Gastroesophageal sphincter (tissue), 4 donors: ENCODE measurements around the gene SYTL3. TPM values are rescaled to one million over a fixed set of nuclear protein-coding genes. Genes with fewer than 3 reads are reported as not detected.

Source experiments
- ATAC-seq: fragments of 150-250 bp; one replicate; pipeline ENCODE4 v1.9.1; 2016; ENCODE audit warnings: mild to moderate bottlenecking, moderate library complexity
- H3K27ac ChIP-seq, 4 donors: fragments of 200-600 bp; sonication (generic) in 3 of 4; 1 replicate in 3 of 4; 2 replicates in 1 of 4; pipeline ENCODE4 v1.5.1; 2016 to 2019
- H3K27me3 ChIP-seq: fragments of 200-600 bp; sonication (generic); one replicate; pipeline ENCODE4 v1.5.1; 2019
- H3K36me3 ChIP-seq, 2 donors: fragments of 200-600 bp; sonication (generic); one replicate each; pipeline ENCODE4 v1.5.1; 2019; ENCODE audit warnings: control low read depth in 1 of 2
- H3K4me1 ChIP-seq, 3 donors: fragments of 200-600 bp; sonication (generic); 1 replicate in 2 of 3; 2 replicates in 1 of 3; pipeline ENCODE4 v1.5.1; 2016 to 2019; ENCODE audit warnings: control low read depth in 2 of 3
- H3K4me3 ChIP-seq, 2 donors: fragments of 200-600 bp; sonication (generic); one replicate each; pipeline ENCODE4 v1.5.1; 2019; ENCODE audit warnings: mild to moderate bottlenecking in 1 of 2, moderate library complexity in 1 of 2
- H3K9me3 ChIP-seq, 3 donors: fragments of 200-600 bp; sonication (generic); one replicate each; pipeline ENCODE4 v1.5.1; 2017 to 2019; ENCODE audit warnings: control low read depth in 2 of 3
- CTCF ChIP-seq, 4 experiments: fragments of 200-600 bp in 2 of 4; fragments of 450-650 bp in 2 of 4; sonication (generic) in 1 of 4; IDR thresholded peaks; one replicate each; pipeline ENCODE4 v1.5.1; 2017 to 2019; ENCODE audit warnings: antibody characterized with exemption in 4 of 4, mild to moderate bottlenecking in 2 of 4, moderate library complexity in 2 of 4
- EP300 ChIP-seq: sonication (generic); formaldehyde crosslinking; IDR thresholded peaks from one replicate; pipeline ENCODE4 v1.6.1; 2017; ENCODE audit warnings: antibody characterized with exemption, mild to moderate bottlenecking
- POLR2A ChIP-seq, 2 donors: fragments of 450-650 bp; IDR thresholded peaks; one replicate each; pipeline ENCODE4 v1.6.1; 2017; ENCODE audit warnings: antibody characterized with exemption in 2 of 2, mild to moderate bottlenecking in 2 of 2, moderate library complexity in 1 of 2
- POLR2AphosphoS5 ChIP-seq: sonication (generic); formaldehyde crosslinking; IDR thresholded peaks from one replicate; pipeline ENCODE4 v1.6.1; 2017; ENCODE audit warnings: antibody characterized with exemption
- WGBS, 2 donors: methylation state at CpG; one replicate each; pipeline ENCODE4 v1.1.5; 2018; ENCODE audit warnings: low coverage in 1 of 2; 5-methylcytosine and 5-hydroxymethylcytosine counted together
- total RNA-seq, 4 donors: library from RNA; depleted of rRNA; stranded (reverse); fragments of >200 nt; gene quantifications; one replicate each; pipeline ENCODE4 v1.1.0, GENCODE V29; 2016

SYTL3 gene
- total RNA-seq, 4 donors from 2014 or later: 1.9 to 5.9 (median 4.5) TPM

- ATAC-seq: no peak
- no peaks in the 10 kb centered on the region for H3K27me3 ChIP-seq
- H3K27ac ChIP-seq: no peak overlapping the region
- H3K9me3 ChIP-seq: no peaks in the 10 kb centered on the region
- H3K4me1 ChIP-seq: no peaks in the 10 kb centered on the region
- peaks cover 8 to 100% of the 10 kb centered on the region in 2 donors for H3K36me3 ChIP-seq
- whole genome bisulfite sequencing, 2 donors: 94% methylated on average over 3 of the region's 4 CpGs; no CpG with 5 or more reads in 1 of the 2 donors
- TF ChIP-seq CTCF (IDR thresholded peaks at IDR 0.05) (no peak), POLR2A (IDR thresholded peaks at IDR 0.05) (no peak), EP300 (no peak), POLR2AphosphoS5 (no peak)
- no peak overlapping the region for H3K4me3 ChIP-seq
Measured at GRCh38 chr6:158783167-158783450, 133.3 kb downstream of the SYTL3 start.

- Histone ChIP-seq H3K4me3 (no peak overlapping the region), H3K4me1 (no peaks in the 10 kb centered on the region), H3K36me3 (peaks cover 11 to 100% of the 10 kb centered on the region in 2 donors), H3K27me3 (no peaks in the 10 kb centered on the region), H3K27ac (no peak overlapping the region), H3K9me3 (no peaks in the 10 kb centered on the region)
- ATAC-seq: no peak
- 87 to 93% methylated on average over 4 to 5 of the region's 5 CpGs for WGBS, 2 donors
- TF ChIP-seq POLR2A (IDR thresholded peaks at IDR 0.05): no peak
- no peak for TF ChIP-seq EP300
- TF ChIP-seq POLR2AphosphoS5: no peak
- no peak for TF ChIP-seq CTCF (IDR thresholded peaks at IDR 0.05)
Measured at GRCh38 chr6:158783851-158784250, 134.0 kb downstream of the SYTL3 start.

- ATAC-seq: no peak
- 86 to 100% methylated on average over 1 to 6 of the region's 6 CpGs for WGBS, 2 donors
- Histone ChIP-seq H3K4me1 (peaks cover 0 to 6% (median 0%) of the 10 kb centered on the region in 3 donors), H3K9me3 (no peaks in the 10 kb centered on the region), H3K36me3 (peaks cover 11 to 100% of the 10 kb centered on the region in 2 donors), H3K4me3 (no peak overlapping the region), H3K27ac (no peak overlapping the region), H3K27me3 (no peaks in the 10 kb centered on the region)
- TF ChIP-seq CTCF (IDR thresholded peaks at IDR 0.05): no peak
- no peak for TF ChIP-seq POLR2AphosphoS5
- TF ChIP-seq EP300: no peak
- no peak for TF ChIP-seq POLR2A (IDR thresholded peaks at IDR 0.05)
Measured at GRCh38 chr6:158784505-158784904, 134.7 kb downstream of the SYTL3 start.

GRCh38 chr6:158785036-158785435 is 135.2 kb downstream of the SYTL3 start:
- no peak for ATAC-seq
- 76 to 87% methylated on average over 5 to 8 of the region's 12 CpGs for WGBS, 2 donors
- no peaks in the 10 kb centered on the region for H3K9me3 ChIP-seq
- no peaks in the 10 kb centered on the region for H3K27me3 ChIP-seq
- H3K4me1 ChIP-seq: peaks cover 0 to 11% (median 0%) of the 10 kb centered on the region in 3 donors
- TF ChIP-seq CTCF (IDR thresholded peaks at IDR 0.05): no peak
- TF ChIP-seq POLR2A (IDR thresholded peaks at IDR 0.05): no peak
- TF ChIP-seq EP300: no peak
- no peak for TF ChIP-seq POLR2AphosphoS5
- no peak overlapping the region for H3K27ac ChIP-seq
- H3K4me3 ChIP-seq: no peak overlapping the region
- peaks cover 11 to 96% of the 10 kb centered on the region in 2 donors for H3K36me3 ChIP-seq

GRCh38 chr6:158786645-158787304 is 136.9 kb downstream of the SYTL3 start:
- Histone ChIP-seq H3K27me3 (no peaks in the 10 kb centered on the region), H3K4me3 (no peak overlapping the region), H3K4me1 (peaks cover 0 to 23% (median 0%) of the 10 kb centered on the region in 3 donors), H3K36me3 (peaks cover 11 to 78% of the 10 kb centered on the region in 2 donors), H3K27ac (no peak overlapping the region), H3K9me3 (no peaks in the 10 kb centered on the region)
- TF ChIP-seq CTCF (IDR thresholded peaks at IDR 0.05): no peak
- no peak for TF ChIP-seq POLR2A (IDR thresholded peaks at IDR 0.05)
- no peak for TF ChIP-seq EP300
- TF ChIP-seq POLR2AphosphoS5: no peak
- no peak for ATAC-seq
- WGBS, 2 donors: 83 to 91% methylated on average over 6 of the region's 6 CpGs
